Embryonic facial prominence (tissue), 1 donor: ENCODE measurements around the gene RNU6-9.

Experiments used
- DNase-seq: peaks from one replicate; pipeline ENCODE4 v3.0.0-alpha.2; 2016; ENCODE audit errors: extremely low spot score

RNU6-9 gene

GRCh38 chr19:934865-935479 lies 41.7 kb downstream of the RNU6-9 start:
- DNase-seq, result no peak

GRCh38 chr19:936175-936546 lies 42.9 kb downstream of the RNU6-9 start:
- DNase-seq, result no peak

- DNase-seq, result no peak
Measured at GRCh38 chr19:937259-937694, 44.0 kb downstream of the RNU6-9 start.

- no peak for DNase-seq
Measured at GRCh38 chr19:938233-938923, 45.1 kb downstream of the RNU6-9 start.

- DNase-seq, result no peak
Measured at GRCh38 chr19:939439-939838, 46.2 kb downstream of the RNU6-9 start.

- DNase-seq, result no peak
Measured at GRCh38 chr19:939922-940321, 46.6 kb downstream of the RNU6-9 start.

GRCh38 chr19:940591-941291 lies 47.5 kb downstream of the RNU6-9 start:
- no peak for DNase-seq

GRCh38 chr19:941292-942132 lies 48.2 kb downstream of the RNU6-9 start:
- DNase-seq, result no peak

- no peak for DNase-seq
Measured at GRCh38 chr19:942133-942645, 48.9 kb downstream of the RNU6-9 start.
